HEK293T (cell line): ENCODE data around the gene TSPAN9.

Experiments used
- ARNT ChIP-seq: fragments of 450-650 bp; IDR thresholded peaks from 2 replicates; pipeline ENCODE4 v1.6.1; 2017; ENCODE audit warnings: mild to moderate bottlenecking
- BHLHE40 ChIP-seq: fragments of 450-650 bp; IDR thresholded peaks from 2 replicates; pipeline ENCODE4 v1.6.1; 2016; ENCODE audit warnings: mild to moderate bottlenecking, moderate library complexity, borderline replicate concordance
- FOXA1 ChIP-seq: fragments of 450-650 bp; IDR thresholded peaks from 2 replicates; pipeline ENCODE4 v1.6.1; 2016; ENCODE audit warnings: mild to moderate bottlenecking
- FOXM1 ChIP-seq: fragments of 450-650 bp; IDR thresholded peaks from 2 replicates; pipeline ENCODE4 v1.6.1; 2017; ENCODE audit warnings: mild to moderate bottlenecking, borderline replicate concordance
- HDGF ChIP-seq: fragments of 450-650 bp; IDR thresholded peaks from 2 replicates; pipeline ENCODE4 v1.6.1; 2017; ENCODE audit warnings: antibody characterized with exemption, borderline replicate concordance
- L3MBTL2 ChIP-seq: fragments of 450-650 bp; conservative IDR thresholded peaks from 2 replicates; pipeline ENCODE4 v1.6.1; 2016; ENCODE audit warnings: mild to moderate bottlenecking
- LEF1 ChIP-seq: fragments of 450-650 bp; IDR thresholded peaks from 2 replicates; pipeline ENCODE4 v1.6.1; 2017; ENCODE audit warnings: mild to moderate bottlenecking, borderline replicate concordance
- SP1 ChIP-seq: fragments of 450-650 bp; IDR thresholded peaks from 2 replicates; pipeline ENCODE4 v1.6.1; 2017
- SUZ12 ChIP-seq: fragments of 450-650 bp; IDR thresholded peaks from 2 replicates; pipeline ENCODE4 v1.6.1; 2016; ENCODE audit warnings: mild to moderate bottlenecking
- TARDBP ChIP-seq: fragments of 450-650 bp; IDR thresholded peaks from 2 replicates; pipeline ENCODE4 v1.6.1; 2016

DNA sequence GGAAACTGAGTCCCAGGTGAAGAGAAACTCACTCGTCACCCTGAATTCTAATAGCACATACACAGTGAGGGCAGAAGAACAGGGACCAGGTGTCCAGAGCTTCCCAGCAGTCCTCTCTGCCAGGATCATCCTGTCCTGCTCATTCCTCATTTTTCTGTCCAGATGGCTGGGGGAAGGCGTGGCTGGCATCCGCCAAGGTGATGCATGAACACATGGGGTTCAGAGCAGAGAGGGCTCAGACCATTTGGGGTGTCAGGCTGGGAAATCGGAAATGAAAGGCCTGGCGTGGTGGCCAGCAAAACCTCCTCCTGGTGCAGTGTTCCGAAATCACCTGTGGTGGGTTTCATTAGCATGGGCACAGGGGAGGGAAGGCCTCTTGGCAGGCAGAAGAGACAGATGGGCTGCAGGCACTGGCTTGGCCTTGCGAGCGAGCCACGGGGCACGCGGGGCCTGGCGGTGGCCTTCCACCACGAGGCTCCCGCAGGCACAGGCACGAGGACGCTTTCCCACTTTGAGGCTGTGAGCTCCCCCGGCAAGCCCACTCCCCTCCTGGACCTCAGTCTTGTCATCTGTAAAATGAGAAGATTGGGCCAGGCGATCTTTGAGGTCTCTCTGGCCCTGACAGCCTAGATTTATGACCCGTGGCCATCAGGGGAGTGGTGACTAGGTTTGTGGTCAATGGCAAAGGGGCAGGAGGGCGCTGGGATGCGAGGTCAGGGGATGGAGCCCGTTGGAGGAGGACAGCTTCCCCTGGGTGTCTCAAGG lies 68.5 kb downstream of the TSPAN9 start:
- TF ChIP-seq ARNT: no peak
- no peak for TF ChIP-seq FOXA1
- no peak for TF ChIP-seq LEF1
- TF ChIP-seq TARDBP: no peak
- TF ChIP-seq HDGF: no peak
- no peak for TF ChIP-seq FOXM1
- no peak for TF ChIP-seq BHLHE40
- no peak for TF ChIP-seq SP1
- no peak for TF ChIP-seq SUZ12
- no peak for TF ChIP-seq L3MBTL2
